Measurements from ENCODE around the gene ATCAY. TPM values are rescaled to one million over a fixed set of nuclear protein-coding genes. Genes with fewer than 3 reads are reported as not detected.

Gene ATCAY
- polyA plus RNA-seq, 1 donor from 2014 or later, result 73.8 TPM

- no peak overlapping the region for H3K4me2 ChIP-seq (ENCODE audit: low read length)
- no peaks in the 10 kb centered on the region for H3K9me3 ChIP-seq (ENCODE audit: low read length)
- no peak for TF ChIP-seq TAF1 (IDR thresholded peaks at IDR 0.05; ENCODE audit: low read depth)
- H3K9ac ChIP-seq (ENCODE audit: low read length), result no peak overlapping the region
- H3K27me3 ChIP-seq (ENCODE audit: insufficient read depth, low read depth, low read length), result no peaks in the 10 kb centered on the region
- H2AFZ ChIP-seq (ENCODE audit: low read depth, low read length), result no peak overlapping the region
- no peaks in the 10 kb centered on the region for H3F3A ChIP-seq (ENCODE audit: insufficient read depth, low read length, poor library complexity, severe bottlenecking)
- H3K4me3 ChIP-seq (ENCODE audit: low read length), result no peak overlapping the region
- no peaks in the 10 kb centered on the region for H3K79me2 ChIP-seq (replicated peaks; ENCODE audit: insufficient read depth, low read length)
- H3K36me3 ChIP-seq (ENCODE audit: insufficient read depth, low read length), result no peaks in the 10 kb centered on the region
- H3K9me2 ChIP-seq (ENCODE audit: insufficient read depth, low read length), result no peaks in the 10 kb centered on the region
- H4K20me1 ChIP-seq (ENCODE audit: insufficient read depth), result no peaks in the 10 kb centered on the region
- H3K27ac ChIP-seq (ENCODE audit: low read length), result no peak overlapping the region
Measured at GRCh38 chr19:3836887-3837286, 43.6 kb upstream of the ATCAY start.

- Histone ChIP-seq H4K20me1 (ENCODE audit: insufficient read depth) (no peaks in the 10 kb centered on the region), H3K79me2 (replicated peaks; ENCODE audit: insufficient read depth, low read length) (no peaks in the 10 kb centered on the region), H2AFZ (ENCODE audit: low read depth, low read length) (no peak overlapping the region), H3K9me2 (ENCODE audit: insufficient read depth, low read length) (no peaks in the 10 kb centered on the region), H3K27me3 (ENCODE audit: insufficient read depth, low read depth, low read length) (no peaks in the 10 kb centered on the region), H3K4me2 (ENCODE audit: low read length) (no peak overlapping the region), H3K9me3 (ENCODE audit: low read length) (no peaks in the 10 kb centered on the region), H3K9ac (ENCODE audit: low read length) (no peak overlapping the region), H3K27ac (ENCODE audit: low read length) (no peak overlapping the region), H3K4me3 (ENCODE audit: low read length) (no peak overlapping the region), H3F3A (ENCODE audit: insufficient read depth, low read length, poor library complexity, severe bottlenecking) (no peaks in the 10 kb centered on the region), H3K36me3 (ENCODE audit: insufficient read depth, low read length) (no peaks in the 10 kb centered on the region)
- no peak for TF ChIP-seq EZH2 (IDR thresholded peaks at IDR 0.05; ENCODE audit: borderline replicate concordance, insufficient read depth, low read length, poor library complexity, severe bottlenecking)
Measured at GRCh38 chr19:3837332-3837731, 43.2 kb upstream of the ATCAY start.

GRCh38 chr19:3837922-3838321 lies 42.6 kb upstream of the ATCAY start:
- Histone ChIP-seq H2AFZ (ENCODE audit: low read depth, low read length) (no peak overlapping the region), H3K4me3 (ENCODE audit: low read length) (no peak overlapping the region), H4K20me1 (ENCODE audit: insufficient read depth) (no peaks in the 10 kb centered on the region), H3K9ac (ENCODE audit: low read length) (no peak overlapping the region), H3K9me2 (ENCODE audit: insufficient read depth, low read length) (no peaks in the 10 kb centered on the region), H3K36me3 (ENCODE audit: insufficient read depth, low read length) (no peaks in the 10 kb centered on the region), H3K4me2 (ENCODE audit: low read length) (no peak overlapping the region), H3K9me3 (ENCODE audit: low read length) (no peaks in the 10 kb centered on the region), H3K27me3 (ENCODE audit: insufficient read depth, low read depth, low read length) (no peaks in the 10 kb centered on the region), H3K27ac (ENCODE audit: low read length) (no peak overlapping the region), H3K79me2 (replicated peaks; ENCODE audit: insufficient read depth, low read length) (no peaks in the 10 kb centered on the region), H3F3A (ENCODE audit: insufficient read depth, low read length, poor library complexity, severe bottlenecking) (no peaks in the 10 kb centered on the region)
- TF ChIP-seq RAD21 (conservative IDR thresholded peaks at IDR 0.05) (no peak), EP300 (conservative IDR thresholded peaks at IDR 0.05; ENCODE audit: poor library complexity, severe bottlenecking) (no peak), EZH2 (IDR thresholded peaks at IDR 0.05; ENCODE audit: borderline replicate concordance, insufficient read depth, low read length, poor library complexity, severe bottlenecking) (no peak), POLR2AphosphoS5 (IDR thresholded peaks at IDR 0.05) (no peak), REST (IDR thresholded peaks at IDR 0.05; ENCODE audit: borderline replicate concordance) (no peak), SMC3 (conservative IDR thresholded peaks at IDR 0.05; ENCODE audit: poor library complexity) (no peak), TAF1 (IDR thresholded peaks at IDR 0.05; ENCODE audit: low read depth) (no peak), MXI1 (conservative IDR thresholded peaks at IDR 0.05; ENCODE audit: poor library complexity, severe bottlenecking) (no peak)
- TF ChIP-seq, protein P1, sequence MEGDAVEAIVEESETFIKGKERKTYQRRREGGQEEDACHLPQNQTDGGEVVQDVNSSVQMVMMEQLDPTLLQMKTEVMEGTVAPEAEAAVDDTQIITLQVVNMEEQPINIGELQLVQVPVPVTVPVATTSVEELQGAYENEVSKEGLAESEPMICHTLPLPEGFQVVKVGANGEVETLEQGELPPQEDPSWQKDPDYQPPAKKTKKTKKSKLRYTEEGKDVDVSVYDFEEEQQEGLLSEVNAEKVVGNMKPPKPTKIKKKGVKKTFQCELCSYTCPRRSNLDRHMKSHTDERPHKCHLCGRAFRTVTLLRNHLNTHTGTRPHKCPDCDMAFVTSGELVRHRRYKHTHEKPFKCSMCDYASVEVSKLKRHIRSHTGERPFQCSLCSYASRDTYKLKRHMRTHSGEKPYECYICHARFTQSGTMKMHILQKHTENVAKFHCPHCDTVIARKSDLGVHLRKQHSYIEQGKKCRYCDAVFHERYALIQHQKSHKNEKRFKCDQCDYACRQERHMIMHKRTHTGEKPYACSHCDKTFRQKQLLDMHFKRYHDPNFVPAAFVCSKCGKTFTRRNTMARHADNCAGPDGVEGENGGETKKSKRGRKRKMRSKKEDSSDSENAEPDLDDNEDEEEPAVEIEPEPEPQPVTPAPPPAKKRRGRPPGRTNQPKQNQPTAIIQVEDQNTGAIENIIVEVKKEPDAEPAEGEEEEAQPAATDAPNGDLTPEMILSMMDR (IDR thresholded peaks at IDR 0.05; ENCODE audit: poor library complexity, severe bottlenecking), result no peak
